NCI-H446 (cell line): ENCODE measurements around the gene UBL4A.

Experiments
- DNase-seq, 2 experiments: peaks; one replicate each; lab custom pipeline; 2025; lab: John Stamatoyannopoulos, UW

Gene UBL4A

DNA sequence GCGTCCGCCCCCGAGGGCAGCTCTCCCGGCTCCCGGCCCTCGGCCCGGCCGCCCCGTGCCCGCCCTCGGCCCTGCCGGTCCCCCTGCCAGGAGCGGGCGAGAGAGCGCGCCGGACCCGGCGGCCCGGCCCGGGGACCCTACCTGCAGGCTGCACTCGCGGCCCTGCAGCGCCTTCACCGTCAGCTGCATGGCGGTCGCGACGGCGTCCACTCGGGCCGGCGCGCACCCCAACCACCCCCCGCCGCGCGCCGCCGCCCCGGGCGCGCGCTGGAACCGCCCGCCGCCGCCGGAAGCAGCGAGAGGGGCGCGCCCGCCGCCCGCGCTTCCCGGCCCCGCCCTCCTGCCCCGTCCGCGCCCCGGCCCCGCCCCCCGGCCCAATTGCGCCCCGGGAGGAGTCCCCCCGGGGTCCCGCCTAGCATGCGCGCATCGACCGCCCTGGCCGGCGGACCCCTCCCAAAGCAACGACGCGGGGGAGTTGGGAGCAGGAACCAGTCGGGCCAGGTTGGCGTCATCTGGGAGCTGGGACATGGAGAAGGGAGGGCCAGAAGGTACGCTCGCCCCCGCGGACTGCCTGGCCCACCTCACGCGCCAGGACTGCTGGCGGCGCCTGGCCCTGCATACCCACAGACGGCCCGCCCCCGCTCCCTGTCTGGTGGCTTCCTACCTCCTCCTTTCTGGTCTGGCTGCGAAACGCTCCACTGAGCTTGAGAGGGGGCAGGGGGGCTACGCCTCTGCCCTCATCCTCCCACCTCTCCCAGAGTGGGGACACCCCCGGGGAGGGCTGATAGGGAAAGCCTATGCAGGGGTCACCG is at the start of gene UBL4A:
Gene UBL4A, minus strand, starts transcription at position 220 of the 812 bp plus-strand sequence. Its CDS starts 31 bp downstream, at position 189.
- DNase-seq, result peak in 1 of 2 experiments; percentile 53

DNA sequence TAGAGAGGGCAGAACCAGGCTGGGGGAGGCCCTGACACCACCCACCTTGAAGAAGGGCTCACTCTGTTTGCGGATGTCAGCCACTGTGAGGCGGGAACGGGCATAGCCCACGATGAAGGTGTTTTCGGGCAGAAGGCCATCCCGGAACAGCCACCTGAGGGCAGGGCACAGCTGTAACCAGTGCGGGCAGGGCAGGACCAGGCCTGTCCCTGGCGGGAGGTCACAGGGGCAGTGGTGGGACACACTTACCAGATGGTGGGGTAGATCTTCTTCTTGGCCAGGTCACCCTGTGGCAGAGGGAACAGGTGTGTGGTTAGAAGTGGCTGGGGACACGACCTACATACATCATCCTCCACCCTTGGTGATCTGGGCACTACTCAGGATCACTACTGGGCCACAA is 49.5 kb upstream of the UBL4A start:
- DNase-seq, result no peak

- peak; percentile 41 to 87 for DNase-seq
These were observed 48.3 kb upstream of the UBL4A start for GRCh38 chrX:154534526-154535322.

DNA sequence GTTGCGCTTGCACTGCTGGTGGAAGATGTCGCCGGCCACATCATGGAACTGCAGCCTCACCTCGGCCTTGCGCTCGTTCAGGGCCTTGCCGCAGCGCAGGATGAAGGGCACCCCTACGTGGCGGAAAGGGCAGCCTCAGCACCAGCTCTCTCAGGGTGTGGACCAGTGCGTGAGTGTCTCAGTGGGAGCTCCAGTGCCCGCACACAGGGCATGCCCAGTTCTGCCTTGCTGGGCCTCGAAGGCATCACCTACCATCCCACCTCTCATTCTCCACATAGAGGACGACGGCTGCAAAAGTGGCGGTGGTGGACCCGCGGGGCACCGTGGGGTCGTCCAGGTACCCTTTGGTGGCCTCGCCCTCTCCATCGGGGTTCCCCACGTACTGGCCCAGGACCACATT is 46.3 kb upstream of the UBL4A start:
- DNase-seq, result no peak

DNA sequence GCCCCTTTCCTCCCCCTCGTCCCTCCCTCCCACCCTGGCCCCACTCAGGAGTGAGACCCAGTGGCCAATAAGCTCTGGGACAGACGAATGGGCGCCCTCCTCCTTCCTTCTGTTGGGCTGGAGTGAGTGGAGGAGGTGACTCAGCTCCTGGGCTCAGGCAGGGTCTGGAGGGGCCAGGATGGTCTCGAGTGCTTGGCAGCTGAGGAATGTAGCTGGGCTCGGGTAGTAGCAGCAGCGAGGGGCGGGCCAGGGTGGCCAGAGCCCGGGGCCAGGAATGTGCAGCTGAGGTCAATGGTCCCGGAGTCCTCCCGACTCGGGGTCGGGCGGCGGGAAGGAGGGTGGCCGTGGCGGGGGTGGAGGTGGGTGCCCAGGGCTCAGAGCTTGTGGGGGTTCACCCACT is 45.2 kb upstream of the UBL4A start:
- DNase-seq, result no peak

- no peak for DNase-seq
These were observed 43.9 kb upstream of the UBL4A start for GRCh38 chrX:154530286-154530685.

DNA sequence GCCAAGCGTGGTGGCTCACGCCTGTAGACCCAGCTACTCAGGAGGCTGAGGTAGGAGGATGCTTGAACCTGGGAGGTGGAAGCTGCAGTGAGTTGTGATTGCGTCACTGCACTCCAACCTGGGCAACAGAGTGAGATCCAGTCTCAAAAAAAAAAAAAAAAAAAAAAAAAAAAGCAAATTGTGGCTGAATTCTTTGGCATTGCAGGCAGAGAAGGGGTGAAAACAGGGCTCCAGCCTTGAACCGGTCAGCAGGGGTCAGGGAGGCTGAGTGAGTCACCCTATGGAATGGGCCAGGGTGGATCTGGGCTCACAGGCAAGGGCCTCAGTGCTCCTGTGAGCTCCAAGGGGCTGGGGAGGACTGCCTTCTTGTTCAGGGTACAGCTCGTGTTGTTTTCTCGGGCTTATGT is 42.8 kb upstream of the UBL4A start:
- no peak for DNase-seq

DNA sequence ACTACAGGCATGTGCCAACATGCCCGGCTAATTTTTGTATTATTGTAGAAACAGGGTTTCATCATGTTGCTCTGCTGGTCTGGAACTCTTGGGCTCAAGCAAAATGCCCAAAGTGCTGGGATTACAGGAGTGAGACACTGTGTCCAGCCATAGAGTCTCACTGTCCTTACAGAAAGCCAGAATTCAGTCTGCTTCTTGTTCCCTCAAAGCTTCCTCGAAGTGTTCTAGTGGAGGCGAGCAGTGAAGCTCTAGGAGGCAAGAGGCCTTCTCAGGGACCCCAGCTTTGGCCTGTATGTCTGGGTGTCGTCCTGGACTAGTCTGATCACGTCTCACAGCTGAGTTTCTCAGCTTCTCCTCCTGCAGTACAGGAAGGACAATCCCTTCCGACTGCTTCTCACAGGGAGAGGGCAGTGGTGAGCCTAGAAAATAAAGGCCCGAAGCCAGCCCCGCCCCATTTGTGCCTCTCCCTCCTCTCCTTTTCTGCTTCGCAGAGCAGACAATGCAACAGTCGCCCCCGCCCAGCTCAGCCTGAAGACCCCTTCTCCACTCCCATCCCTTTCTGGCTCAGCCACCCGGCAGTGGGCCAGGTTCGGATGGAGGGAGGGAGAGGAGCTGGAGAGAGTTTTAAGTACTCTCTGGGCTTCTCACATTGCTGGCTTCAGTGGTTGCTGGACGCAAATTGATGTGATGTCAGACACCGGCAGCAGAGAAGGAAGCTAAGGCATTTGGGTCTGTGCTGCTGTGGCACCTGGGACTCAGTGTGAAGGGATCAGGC is 40.7 kb upstream of the UBL4A start:
- peak; percentile 53 to 68 for DNase-seq

- no peak for DNase-seq
These were observed 39.4 kb upstream of the UBL4A start for GRCh38 chrX:154525606-154526490.

DNA sequence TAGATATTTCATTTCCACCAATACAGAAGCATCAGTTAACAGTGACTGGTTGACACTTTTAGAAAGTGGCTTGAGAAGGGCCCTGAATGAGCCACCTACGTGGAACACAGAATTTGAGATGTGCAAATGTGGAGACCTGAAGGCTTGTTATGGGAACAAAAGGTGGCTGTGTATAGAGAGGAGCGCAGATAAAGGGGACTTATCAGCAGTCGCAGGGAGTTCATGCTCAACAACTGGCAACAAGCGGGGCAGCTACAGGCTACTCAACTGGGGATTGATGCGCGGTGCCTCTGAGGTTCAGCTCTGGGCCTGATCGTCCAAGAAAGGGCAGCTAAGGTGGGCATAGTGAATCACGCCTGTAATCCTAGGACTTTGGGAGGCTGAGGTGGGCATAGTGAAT is 33.0 kb upstream of the UBL4A start:
- no peak for DNase-seq

- no peak for DNase-seq
These were observed 30.8 kb upstream of the UBL4A start for GRCh38 chrX:154517101-154517781.

DNA sequence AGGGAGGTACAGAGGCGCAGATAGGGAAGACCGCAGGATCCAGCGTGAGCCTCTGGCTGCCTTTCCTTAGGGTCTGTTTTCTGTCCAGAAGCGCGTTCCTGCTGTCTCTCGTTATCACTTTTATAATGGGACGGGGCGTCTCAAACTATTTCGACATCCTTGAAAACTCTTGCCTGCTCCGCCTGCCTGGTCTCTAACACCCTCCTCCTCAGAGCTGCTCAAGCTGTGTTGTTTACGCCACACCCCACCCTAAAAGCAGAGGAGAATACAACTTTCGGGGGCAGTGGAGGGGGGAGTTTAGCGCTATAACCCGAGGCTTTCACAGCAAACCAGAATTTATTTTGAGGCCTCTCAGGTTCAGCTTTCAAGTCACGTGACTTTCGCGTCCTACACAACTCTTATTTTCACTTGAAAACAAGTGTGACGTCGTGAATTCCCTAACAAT is 30.3 kb upstream of the UBL4A start:
- DNase-seq, result no peak

DNA sequence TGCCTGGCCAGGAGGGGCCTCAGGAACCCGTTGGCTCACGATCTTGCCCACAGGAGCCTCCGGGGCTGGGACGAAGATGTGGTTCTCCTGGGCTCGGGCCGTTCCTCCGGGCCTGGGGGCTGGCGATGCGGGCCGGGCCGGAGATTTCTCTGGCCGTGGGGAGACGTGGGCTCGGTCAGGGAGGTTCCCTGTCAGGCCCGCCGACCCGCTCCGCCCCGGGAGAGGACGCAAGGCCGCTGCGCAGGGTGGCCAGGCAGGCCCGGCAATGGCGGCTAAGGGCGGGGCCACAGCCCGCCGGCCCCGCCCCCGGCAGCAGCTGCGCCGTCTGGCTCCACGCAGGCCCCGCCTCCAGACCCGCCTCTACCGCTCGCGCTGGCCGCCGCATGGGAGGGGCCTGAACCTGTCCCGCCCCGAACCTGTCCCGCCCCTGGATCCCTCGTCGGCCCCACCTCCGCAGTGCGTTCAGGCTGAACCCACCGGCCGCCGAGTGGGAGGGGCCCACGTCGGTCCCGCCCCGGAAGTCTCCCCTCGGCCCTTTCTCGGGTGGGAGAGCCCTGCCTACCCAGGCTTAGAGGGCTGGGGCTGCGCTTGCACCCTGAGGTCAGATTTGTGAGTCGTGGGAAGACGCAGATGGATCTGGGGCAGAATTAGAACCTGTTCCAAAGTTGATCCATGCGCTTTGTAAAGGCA is 29.7 kb upstream of the UBL4A start, which contains the start of gene FAM3A:
Gene FAM3A, minus strand, starts transcription at position 267 of the 690 bp plus-strand sequence. CDS start 460 bp downstream, outside the sequence.
- peak; percentile 38 to 91 for DNase-seq

DNA sequence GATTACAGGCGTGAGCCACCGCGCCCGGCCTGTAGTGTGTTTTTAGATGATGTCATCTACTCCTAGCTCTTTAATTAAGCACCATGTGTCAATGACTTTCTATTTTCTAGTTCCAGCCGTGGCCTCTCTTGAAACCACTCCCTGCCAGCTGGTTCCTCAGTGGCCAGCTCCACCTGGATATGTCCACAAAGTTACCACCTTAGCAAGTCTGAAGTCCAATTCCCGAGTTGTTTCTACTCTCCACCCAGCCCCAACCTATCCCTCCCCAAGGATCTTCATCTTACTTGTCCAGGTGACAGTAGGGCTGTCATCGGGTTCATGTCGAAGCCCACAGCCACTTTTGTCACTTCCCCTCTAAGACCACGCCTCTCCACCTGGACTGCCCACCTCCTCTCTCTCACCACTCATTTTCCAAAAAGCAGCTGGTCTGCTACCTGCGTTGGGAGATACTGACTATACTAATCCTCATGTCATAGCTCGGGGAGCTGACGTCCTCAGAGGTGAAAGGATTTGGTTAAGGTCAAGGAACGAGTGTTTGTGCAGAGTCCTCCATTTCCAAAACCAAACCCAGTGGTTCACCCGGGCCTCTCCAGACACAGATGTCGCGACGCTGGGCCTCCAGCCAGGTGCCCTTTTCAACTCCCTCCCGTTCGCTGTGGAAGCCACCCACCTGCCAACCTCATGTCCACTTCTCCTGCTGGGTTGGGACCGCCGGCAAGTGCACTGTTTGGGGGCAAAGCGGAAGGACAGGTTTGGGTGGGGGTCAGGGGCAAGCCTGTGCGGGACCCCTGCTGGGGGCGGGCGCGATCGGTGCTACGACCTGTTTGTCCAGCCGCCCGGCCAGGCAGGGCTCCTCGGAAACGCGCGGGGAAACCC is 28.9 kb upstream of the UBL4A start:
- no peak for DNase-seq

DNA sequence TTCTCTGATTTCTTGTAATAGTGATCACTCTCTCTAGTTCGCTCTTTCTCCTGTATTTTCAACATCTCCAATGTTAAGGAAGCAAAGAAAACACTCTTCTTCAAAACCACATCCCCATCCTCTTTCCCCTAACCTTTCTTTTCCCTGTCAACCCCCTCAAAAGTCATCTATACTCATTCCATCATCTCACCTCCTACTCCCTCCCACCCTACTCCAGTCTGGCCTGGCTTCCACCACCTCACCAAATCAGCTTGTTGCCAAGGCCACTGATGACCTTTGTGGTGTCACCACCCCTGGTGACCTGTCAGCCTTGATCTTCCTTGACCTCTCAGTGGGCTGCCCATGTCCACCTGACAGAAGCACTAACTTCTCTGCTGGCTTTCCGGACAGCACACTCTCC is 27.3 kb upstream of the UBL4A start:
- no peak for DNase-seq

DNA sequence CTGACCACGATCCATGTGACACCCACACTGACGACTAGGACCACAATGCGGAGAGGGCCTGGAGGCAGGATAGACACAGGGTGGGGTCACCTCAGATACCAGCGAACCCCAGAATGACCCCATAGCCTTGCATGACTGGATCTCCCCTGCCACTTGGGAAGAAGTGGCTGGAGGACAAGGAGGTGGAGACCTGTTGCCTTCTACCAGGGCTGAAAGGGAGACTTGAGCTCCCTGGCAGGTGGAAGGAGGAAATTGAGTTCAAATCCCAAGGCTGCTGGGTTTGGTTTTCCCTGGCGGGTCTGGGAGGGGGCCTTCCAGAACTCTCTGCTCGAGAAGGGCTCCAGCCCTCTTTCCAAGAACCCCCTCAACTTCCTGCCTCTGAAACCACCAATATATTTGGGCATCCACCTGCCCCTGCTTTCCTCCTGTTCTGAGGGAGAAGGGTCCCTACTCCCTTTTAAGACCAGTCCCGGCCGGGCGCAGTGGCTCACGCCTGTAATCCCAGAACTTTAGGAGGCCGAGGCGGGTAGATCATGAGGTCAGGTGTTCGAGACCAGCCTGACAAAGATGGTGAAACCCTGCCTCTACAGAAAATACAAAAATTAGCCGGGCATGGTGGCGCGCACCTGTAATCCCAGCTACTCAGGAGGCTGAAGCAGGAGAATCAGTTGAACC is 26.6 kb upstream of the UBL4A start:
- no peak for DNase-seq

DNA sequence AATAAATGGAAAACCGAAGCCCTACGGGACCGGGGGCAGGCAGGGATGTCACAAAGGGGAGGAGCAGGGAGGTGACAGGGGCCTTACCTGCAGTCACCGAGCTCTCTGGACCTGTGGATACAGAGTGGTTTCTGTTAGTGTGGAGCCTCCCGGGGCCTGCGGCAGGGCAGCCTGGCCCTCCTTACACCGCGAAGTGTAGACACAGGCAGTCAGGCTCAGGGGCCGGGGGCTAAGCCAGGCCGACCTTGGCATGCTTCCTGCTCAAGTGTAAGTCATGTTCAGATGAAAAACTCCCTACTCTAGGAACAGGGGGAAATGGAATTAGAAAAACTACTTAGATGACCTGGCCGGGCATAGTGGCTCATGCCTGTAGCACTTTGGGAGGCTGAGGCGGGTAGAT is 25.3 kb upstream of the UBL4A start:
- DNase-seq, result no peak

DNA sequence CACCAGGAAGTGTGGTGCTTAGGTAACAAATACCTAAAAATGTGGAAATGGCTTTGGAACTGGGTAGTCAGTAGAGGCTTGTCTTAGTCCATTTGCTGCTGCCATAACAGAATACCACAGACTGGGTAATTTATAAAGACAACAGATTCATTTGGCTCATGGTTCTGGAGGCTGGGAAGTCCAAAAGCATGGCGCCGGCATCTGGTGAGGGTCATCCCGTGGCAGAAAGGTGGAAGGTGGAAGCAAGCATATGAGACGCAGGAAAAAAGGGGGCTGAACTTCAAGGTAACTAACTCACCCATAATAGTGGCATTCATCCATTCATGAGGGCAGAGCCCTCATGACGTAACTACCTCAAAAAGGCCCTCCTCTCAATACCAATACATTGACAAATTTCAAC is 23.0 kb upstream of the UBL4A start:
- no peak for DNase-seq

DNA sequence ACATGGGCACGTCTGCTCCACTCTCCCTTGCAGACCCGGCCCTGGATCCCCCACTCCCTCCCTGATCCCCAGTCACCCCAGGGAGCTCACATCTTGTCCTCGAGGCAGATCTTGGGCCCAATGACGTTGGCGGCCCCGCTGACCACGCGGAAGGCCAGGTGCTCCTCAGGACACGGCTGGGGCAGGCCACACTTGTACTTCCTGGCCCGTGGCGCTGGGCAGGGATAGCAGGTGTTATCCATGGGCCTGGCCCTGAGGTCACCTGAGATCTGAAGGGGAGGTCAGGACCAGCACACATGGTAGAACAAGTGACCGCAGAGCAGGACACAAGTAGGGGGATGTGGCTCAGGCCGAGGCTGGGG is 21.9 kb upstream of the UBL4A start:
- no peak for DNase-seq
